Esophagus muscularis mucosa (tissue), 4 donors: ENCODE measurements around the gene ATRNL1.

Experiments used
- CTCF ChIP-seq, 3 experiments: fragments of 200-600 bp in 2 of 3; fragments of 450-650 bp in 1 of 3; sonication (generic) in 2 of 3; IDR thresholded peaks; one replicate each; pipeline ENCODE4 v1.5.1; 2017 to 2019; ENCODE audit warnings: antibody characterized with exemption in 3 of 3, mild to moderate bottlenecking in 2 of 3, moderate library complexity in 1 of 3
- EP300 ChIP-seq: sonication (generic); formaldehyde crosslinking; IDR thresholded peaks from one replicate; pipeline ENCODE4 v1.6.1; 2017; ENCODE audit warnings: antibody characterized with exemption
- POLR2A ChIP-seq: fragments of 450-650 bp; IDR thresholded peaks from one replicate; pipeline ENCODE4 v1.6.1; 2017; ENCODE audit warnings: antibody characterized with exemption, moderate library complexity, mild to moderate bottlenecking, low read depth
- POLR2AphosphoS5 ChIP-seq, 2 donors: sonication (generic); formaldehyde crosslinking; IDR thresholded peaks; one replicate each; pipeline ENCODE4 v1.6.1; 2017; ENCODE audit warnings: antibody characterized with exemption in 2 of 2

- peak; percentile 28 to 45 (median 44) for TF ChIP-seq CTCF (IDR thresholded peaks at IDR 0.05)
- no peak for TF ChIP-seq POLR2AphosphoS5 (IDR thresholded peaks at IDR 0.05)
- TF ChIP-seq POLR2A = no peak
- no peak for TF ChIP-seq EP300
These were observed 262.1 kb downstream of the ATRNL1 start for GRCh38 chr10:115355162-115355760.
